HTR-8/SVneo (cell line): ENCODE measurements around the gene CSHL1.

Experiments
- DNase-seq: peaks from one replicate; pipeline ENCODE4 v3.0.0; 2011; ENCODE audit warnings: low spot score, mixed read lengths; ENCODE audit not compliant: insufficient read length
- FAIRE-seq: peaks from 2 replicates; lab custom pipeline; 2011; peaks lifted over from hg19 to GRCh38; lab: Jason Lieb, UNC

The CSHL1 gene

GRCh38 chr17:63911041-63911635 is at the start of gene CSHL1:
CSHL1 (minus strand) TSS chr17:63911258; CDS start chr17:63911196, 62 bp downstream.
- FAIRE-seq (no peak), DNase-seq (no peak)

- DNase-seq (no peak), FAIRE-seq (no peak)
Measured at GRCh38 chr17:63960430-63960829, 49.4 kb upstream of the CSHL1 start.

GRCh38 chr17:63960006-63960405 is 48.9 kb upstream of the CSHL1 start:
- FAIRE-seq (peak; percentile 57), DNase-seq (no peak)

- DNase-seq, result no peak
- FAIRE-seq, result peak; percentile 42
Measured at GRCh38 chr17:63956296-63956920, 45.4 kb upstream of the CSHL1 start.

GRCh38 chr17:63955791-63956190 is 44.7 kb upstream of the CSHL1 start:
- FAIRE-seq (no peak), DNase-seq (no peak)

GRCh38 chr17:63955232-63955631 is 44.2 kb upstream of the CSHL1 start:
- FAIRE-seq (peak; percentile 67), DNase-seq (no peak)

- no peak for DNase-seq
- FAIRE-seq, result no peak
Measured at GRCh38 chr17:63954402-63955063, 43.5 kb upstream of the CSHL1 start.

- FAIRE-seq (no peak), DNase-seq (no peak)
Measured at GRCh38 chr17:63950940-63951907, 40.2 kb upstream of the CSHL1 start.

- no peak for FAIRE-seq
Measured at GRCh38 chr17:63949576-63950250, 38.7 kb upstream of the CSHL1 start.

GRCh38 chr17:63948521-63948920 is 37.5 kb upstream of the CSHL1 start:
- no peak for DNase-seq
- FAIRE-seq, result peak; percentile 16

More at GRCh38 chr17:63949576-63950250, 38.7 kb upstream of the CSHL1 start:
- no peak for DNase-seq

GRCh38 chr17:63947711-63948330 is 36.8 kb upstream of the CSHL1 start:
- peak; percentile 28 for FAIRE-seq

GRCh38 chr17:63946440-63947363 is 35.6 kb upstream of the CSHL1 start:
- DNase-seq (peak; percentile 88), FAIRE-seq (peak; percentile 95)

More at GRCh38 chr17:63947711-63948330, 36.8 kb upstream of the CSHL1 start:
- no peak for DNase-seq

- DNase-seq (no peak), FAIRE-seq (peak; percentile 31)
Measured at GRCh38 chr17:63945784-63946439, 34.9 kb upstream of the CSHL1 start.

GRCh38 chr17:63944736-63945499 is 33.9 kb upstream of the CSHL1 start:
- FAIRE-seq (peak; percentile 72), DNase-seq (no peak)

GRCh38 chr17:63943745-63944144 is 32.7 kb upstream of the CSHL1 start:
- FAIRE-seq (peak; percentile 59), DNase-seq (no peak)

- peak; percentile 86 for FAIRE-seq
Measured at GRCh38 chr17:63942309-63942985, 31.4 kb upstream of the CSHL1 start.

More at GRCh38 chr17:63942309-63942985, 31.4 kb upstream of the CSHL1 start:
- DNase-seq, result no peak
